K562 (cell line): Measurements from ENCODE around the gene ASF1B. TPM values are rescaled to one million over a fixed set of nuclear protein-coding genes. Genes with fewer than 3 reads are reported as not detected.

Experiments used
- CHD1 ChIP-seq: fragments of 200-600 bp; sonication (generic); IDR thresholded peaks from one replicate; pipeline ENCODE4 v1.6.1; 2012; ENCODE audit warnings: mild to moderate bottlenecking, moderate library complexity, low read length, inconsistent platforms
- CTBP1 ChIP-seq: fragments of 450-650 bp; IDR thresholded peaks from 2 replicates; pipeline ENCODE4 v1.6.1; 2016; ENCODE audit warnings: borderline replicate concordance
- GABPA ChIP-seq: fragments of 200-800 bp; sonication (Bioruptor generic); conservative IDR thresholded peaks from 2 replicates; pipeline ENCODE4 v1.6.1; 2016; ENCODE audit warnings: low read depth, missing genetic modification characterization, missing compliant biosample characterization
- HMGN3 ChIP-seq: IDR thresholded peaks from 2 replicates; pipeline ENCODE4 v1.6.1; 2011; ENCODE audit warnings: borderline replicate concordance, low read depth, mild to moderate bottlenecking, mixed read lengths, low read length; ENCODE audit not compliant: insufficient read length; ENCODE audit errors: extremely low read depth
- MAZ ChIP-seq, 2 experiments: fragments of 450-650 bp in 1 of 2; sonication (generic) in 1 of 2; formaldehyde crosslinking; IDR thresholded peaks in 1 of 2; conservative IDR thresholded peaks in 1 of 2; 2 replicates each; pipeline versions ENCODE4 v1.4.0 to v1.5.0; 2020; ENCODE audit warnings: mild to moderate bottlenecking in 1 of 2, missing genetic modification reagents in 1 of 2
- PHB ChIP-seq: fragments of 250-450 bp; sonication (Bioruptor Pico); IDR thresholded peaks from 2 replicates; pipeline ENCODE4 v1.5.0; 2021
- PHF8 ChIP-seq: fragments of 200-600 bp; sonication (generic); IDR thresholded peaks from 2 replicates; pipeline ENCODE4 v1.6.1; 2012; ENCODE audit warnings: mixed run types, mild to moderate bottlenecking, inconsistent platforms, low read length, moderate library complexity, borderline replicate concordance
- POLR2G ChIP-seq: fragments of 200-400 bp; formaldehyde crosslinking; IDR thresholded peaks from 2 replicates; pipeline ENCODE4 v1.6.1; 2017; ENCODE audit warnings: low read depth, mild to moderate bottlenecking, antibody characterized with exemption, low read length, moderate library complexity
- PTRF ChIP-seq: fragments of 450-650 bp; IDR thresholded peaks from 2 replicates; pipeline ENCODE4 v1.6.1; 2016; ENCODE audit warnings: mild to moderate bottlenecking, missing genetic modification characterization, missing compliant biosample characterization
- ZNF445 ChIP-seq: fragments of 250-450 bp; sonication (Bioruptor Pico); IDR thresholded peaks from 2 replicates; pipeline ENCODE4 v1.4.0; 2020; ENCODE audit warnings: low read depth, mild to moderate bottlenecking, moderate library complexity
- ZNF589 ChIP-seq: fragments of 200-800 bp; sonication (Bioruptor generic); IDR thresholded peaks from 2 replicates; pipeline ENCODE4 v1.6.1; 2016; ENCODE audit warnings: low read depth, missing genetic modification characterization, missing compliant biosample characterization
- polyA plus RNA-seq, 8 experiments: library from polyadenylated mRNA; depleted of rRNA in 4 of 8; stranded (reverse) in 5 of 8; unstranded in 3 of 8; fragments of >200 nt; fragmentation: Nextera tagmentation in 2 of 8; fragmentation: Illumina TruSeq in 1 of 8; extraction: Ambion mirVana in 2 of 8; extraction: Trizol in 1 of 8; gene quantifications; 2 replicates each; pipeline versions ENCODE4 v1.2.1 to v1.2.3, GENCODE V29; 2011 to 2014; ENCODE audit warnings: inconsistent platforms in 1 of 8, missing spikeins in 1 of 8
- total RNA-seq, 7 experiments: library from RNA; depleted of rRNA in 6 of 7; stranded (reverse); fragments of >200 nt in 6 of 7; fragmentation: Illumina TruSeq in 2 of 7; extraction: Trizol in 2 of 7; gene quantifications; 2 replicates each; pipeline versions ENCODE4 v1.2.1 to v1.2.3, GENCODE V29; 2011 to 2021; ENCODE audit warnings: low replicate concordance in 1 of 7
- TF ChIP-seq, protein P1 (sequence below): fragments of 450-650 bp; IDR thresholded peaks from 2 replicates; pipeline ENCODE4 v1.6.1; 2018; ENCODE audit not compliant: partially characterized antibody
- TF ChIP-seq, protein P2 (sequence below): IDR thresholded peaks from 2 replicates; pipeline ENCODE4 v1.6.1; 2014; ENCODE audit warnings: antibody characterized with exemption
- TF ChIP-seq, protein P3 (sequence below): sonication (generic); formaldehyde crosslinking; IDR thresholded peaks from 2 replicates; pipeline ENCODE4 v1.9.0; 2022; ENCODE audit warnings: mild to moderate bottlenecking, missing genetic modification reagents
- TF ChIP-seq, protein P4 (sequence below): conservative IDR thresholded peaks from 2 replicates; pipeline ENCODE4 v1.6.1; 2011; ENCODE audit warnings: low read depth, mild to moderate bottlenecking, low read length; ENCODE audit not compliant: control insufficient read depth

The ASF1B gene
- total and polyA plus RNA-seq, 9 of the 15 experiments (the other 6 are each of a cell fraction or from before 2014, with no cell fraction given) = 6.0 to 69.4 (median 53.3) TPM

DNA sequence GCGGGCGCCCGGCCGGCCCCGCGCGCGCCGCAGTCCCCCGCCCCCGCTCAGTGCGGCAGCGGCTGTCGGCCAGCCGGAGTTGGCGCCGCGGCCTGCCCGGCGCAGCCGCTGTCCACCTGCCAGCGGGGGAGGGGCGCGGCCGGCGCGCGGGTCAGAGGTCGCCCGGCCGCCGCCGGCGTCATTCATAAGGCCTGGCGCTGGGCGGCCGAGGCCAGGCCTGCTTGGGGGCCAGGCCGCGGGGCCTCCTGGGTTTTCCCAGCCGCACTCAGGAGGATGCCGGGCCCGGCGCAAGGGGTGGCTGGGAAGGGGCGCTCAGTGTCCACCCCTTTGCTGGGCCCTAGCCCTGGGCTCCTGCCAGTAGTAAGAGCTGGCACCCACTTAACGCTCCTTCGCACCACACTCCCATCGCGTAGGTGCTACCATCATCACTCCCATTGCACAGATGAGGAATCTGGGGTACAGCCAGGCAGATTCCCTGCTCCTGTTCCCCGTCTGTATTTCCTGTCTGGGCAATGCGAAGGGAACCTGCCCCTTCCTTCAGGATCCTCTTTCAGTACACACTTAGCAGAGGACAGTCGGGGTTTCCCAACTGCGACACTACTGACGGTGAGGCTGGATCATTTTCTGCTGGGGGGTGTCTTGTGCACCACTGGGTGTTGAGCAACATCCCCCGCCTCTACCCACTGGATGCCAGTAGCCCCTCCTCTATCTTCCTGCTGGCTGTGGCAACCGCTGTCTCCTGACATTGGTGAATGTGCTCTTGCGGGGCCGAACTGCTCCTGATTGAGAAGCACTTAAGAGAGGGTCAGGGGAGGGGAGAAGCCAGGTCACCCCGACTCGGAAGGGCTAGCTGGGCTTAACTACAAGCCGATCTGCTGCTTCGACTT is 18.0 kb downstream of the ASF1B start (continued):
- TF ChIP-seq, protein P1, sequence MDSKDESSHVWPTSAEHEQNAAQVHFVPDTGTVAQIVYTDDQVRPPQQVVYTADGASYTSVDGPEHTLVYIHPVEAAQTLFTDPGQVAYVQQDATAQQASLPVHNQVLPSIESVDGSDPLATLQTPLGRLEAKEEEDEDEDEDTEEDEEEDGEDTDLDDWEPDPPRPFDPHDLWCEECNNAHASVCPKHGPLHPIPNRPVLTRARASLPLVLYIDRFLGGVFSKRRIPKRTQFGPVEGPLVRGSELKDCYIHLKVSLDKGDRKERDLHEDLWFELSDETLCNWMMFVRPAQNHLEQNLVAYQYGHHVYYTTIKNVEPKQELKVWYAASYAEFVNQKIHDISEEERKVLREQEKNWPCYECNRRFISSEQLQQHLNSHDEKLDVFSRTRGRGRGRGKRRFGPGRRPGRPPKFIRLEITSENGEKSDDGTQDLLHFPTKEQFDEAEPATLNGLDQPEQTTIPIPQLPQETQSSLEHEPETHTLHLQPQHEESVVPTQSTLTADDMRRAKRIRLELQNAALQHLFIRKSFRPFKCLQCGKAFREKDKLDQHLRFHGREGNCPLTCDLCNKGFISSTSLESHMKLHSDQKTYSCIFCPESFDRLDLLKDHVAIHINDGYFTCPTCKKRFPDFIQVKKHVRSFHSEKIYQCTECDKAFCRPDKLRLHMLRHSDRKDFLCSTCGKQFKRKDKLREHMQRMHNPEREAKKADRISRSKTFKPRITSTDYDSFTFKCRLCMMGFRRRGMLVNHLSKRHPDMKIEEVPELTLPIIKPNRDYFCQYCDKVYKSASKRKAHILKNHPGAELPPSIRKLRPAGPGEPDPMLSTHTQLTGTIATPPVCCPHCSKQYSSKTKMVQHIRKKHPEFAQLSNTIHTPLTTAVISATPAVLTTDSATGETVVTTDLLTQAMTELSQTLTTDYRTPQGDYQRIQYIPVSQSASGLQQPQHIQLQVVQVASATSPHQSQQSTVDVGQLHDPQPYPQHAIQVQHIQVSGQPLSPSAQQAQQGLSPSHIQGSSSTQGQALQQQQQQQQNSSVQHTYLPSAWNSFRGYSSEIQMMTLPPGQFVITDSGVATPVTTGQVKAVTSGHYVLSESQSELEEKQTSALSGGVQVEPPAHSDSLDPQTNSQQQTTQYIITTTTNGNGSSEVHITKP = peak; percentile 35
- TF ChIP-seq PTRF (no peak), GABPA (0 out of 2 replicates have a peak, but pooled peaks have one; percentile 20), PHB (CRISPR knock-in tag) (0 out of 2 replicates have a peak, but pooled peaks have one; percentile 53), CTBP1 (peak; percentile 63; the same call in 1 of the 2 replicates), CHD1 (peak; percentile 76), POLR2G (peak; percentile 81), HMGN3 (peak; percentile 47), ZNF445 (CRISPR knock-in tag) (no peak), PHF8 (peak; percentile 58; the same call in 1 of the 2 replicates), MAZ (CRISPR knock-in tag; conservative IDR thresholded peaks at IDR 0.05 in 1 of 2, IDR thresholded peaks at IDR 0.05 in 1 of 2) (peak in 1 of 2 experiments; percentile 22; a peak in 2 of 4 replicates), ZNF589 (CRISPR knock-in tag) (0 out of 2 replicates have a peak, but pooled peaks have one; percentile 20)
- TF ChIP-seq, protein P2, sequence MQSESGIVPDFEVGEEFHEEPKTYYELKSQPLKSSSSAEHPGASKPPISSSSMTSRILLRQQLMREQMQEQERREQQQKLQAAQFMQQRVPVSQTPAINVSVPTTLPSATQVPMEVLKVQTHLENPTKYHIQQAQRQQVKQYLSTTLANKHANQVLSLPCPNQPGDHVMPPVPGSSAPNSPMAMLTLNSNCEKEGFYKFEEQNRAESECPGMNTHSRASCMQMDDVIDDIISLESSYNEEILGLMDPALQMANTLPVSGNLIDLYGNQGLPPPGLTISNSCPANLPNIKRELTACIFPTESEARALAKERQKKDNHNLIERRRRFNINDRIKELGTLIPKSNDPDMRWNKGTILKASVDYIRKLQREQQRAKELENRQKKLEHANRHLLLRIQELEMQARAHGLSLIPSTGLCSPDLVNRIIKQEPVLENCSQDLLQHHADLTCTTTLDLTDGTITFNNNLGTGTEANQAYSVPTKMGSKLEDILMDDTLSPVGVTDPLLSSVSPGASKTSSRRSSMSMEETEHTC = no peak
- TF ChIP-seq, protein P3, sequence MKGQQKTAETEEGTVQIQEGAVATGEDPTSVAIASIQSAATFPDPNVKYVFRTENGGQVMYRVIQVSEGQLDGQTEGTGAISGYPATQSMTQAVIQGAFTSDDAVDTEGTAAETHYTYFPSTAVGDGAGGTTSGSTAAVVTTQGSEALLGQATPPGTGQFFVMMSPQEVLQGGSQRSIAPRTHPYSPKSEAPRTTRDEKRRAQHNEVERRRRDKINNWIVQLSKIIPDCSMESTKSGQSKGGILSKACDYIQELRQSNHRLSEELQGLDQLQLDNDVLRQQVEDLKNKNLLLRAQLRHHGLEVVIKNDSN (CRISPR knock-in tag) = 0 out of 2 replicates have a peak, but pooled peaks have one; percentile 12
- TF ChIP-seq, protein P4, sequence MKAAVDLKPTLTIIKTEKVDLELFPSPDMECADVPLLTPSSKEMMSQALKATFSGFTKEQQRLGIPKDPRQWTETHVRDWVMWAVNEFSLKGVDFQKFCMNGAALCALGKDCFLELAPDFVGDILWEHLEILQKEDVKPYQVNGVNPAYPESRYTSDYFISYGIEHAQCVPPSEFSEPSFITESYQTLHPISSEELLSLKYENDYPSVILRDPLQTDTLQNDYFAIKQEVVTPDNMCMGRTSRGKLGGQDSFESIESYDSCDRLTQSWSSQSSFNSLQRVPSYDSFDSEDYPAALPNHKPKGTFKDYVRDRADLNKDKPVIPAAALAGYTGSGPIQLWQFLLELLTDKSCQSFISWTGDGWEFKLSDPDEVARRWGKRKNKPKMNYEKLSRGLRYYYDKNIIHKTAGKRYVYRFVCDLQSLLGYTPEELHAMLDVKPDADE = peak; percentile 59
